Measurements from ENCODE around the gene HOXA11.

HOXA11 gene

DNA sequence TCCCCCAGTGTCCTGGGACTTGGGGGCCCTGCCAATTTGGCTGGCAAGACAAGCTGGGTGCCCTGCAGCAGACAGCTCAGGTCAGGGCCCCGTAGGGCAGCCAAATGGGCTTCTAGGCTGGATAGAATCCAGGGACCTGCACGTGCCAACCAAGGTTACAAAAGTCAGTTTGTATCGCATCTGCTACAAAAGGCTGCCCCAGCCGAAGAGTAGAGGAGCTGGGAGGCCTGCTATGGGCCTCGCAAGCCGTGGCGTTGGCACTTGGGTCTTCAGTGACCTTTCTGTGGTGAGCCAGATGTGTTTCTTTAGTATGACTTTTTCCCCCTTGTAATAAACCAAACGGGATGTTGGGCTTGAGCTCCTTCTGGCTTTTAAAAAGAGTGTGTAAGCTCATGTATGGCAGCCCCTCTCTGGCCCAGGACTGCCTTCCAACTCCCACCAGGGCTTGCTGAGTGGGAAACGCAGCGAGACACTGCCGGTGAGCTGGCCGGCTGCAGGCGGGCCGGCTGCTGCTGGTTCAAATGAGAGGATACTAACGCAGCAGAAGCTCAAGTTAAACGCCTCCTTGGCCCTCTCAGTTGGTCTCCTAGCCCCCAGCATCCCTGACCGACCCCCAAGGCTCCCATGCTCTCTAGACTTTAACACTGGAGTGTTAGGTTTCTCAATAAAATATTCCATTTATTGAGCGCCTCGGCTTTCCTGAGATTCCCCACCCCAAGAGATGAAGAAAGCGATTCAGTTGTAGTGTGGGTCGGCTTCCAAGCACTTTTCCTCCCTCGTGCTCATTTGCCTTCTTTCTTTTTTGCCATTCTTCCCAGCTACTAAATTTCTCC, 7.9 kb downstream of the HOXA11 start:
- H3K27me3 ChIP-seq (ENCODE audit: low read depth): no peaks in the 10 kb centered on the region
- H3K36me3 ChIP-seq (replicated peaks): peaks cover 9% of the 10 kb centered on the region
- no peak overlapping the region for H3K4me3 ChIP-seq
- in situ Hi-C loops (cut with MboI; ENCODE audit: low sequenced_read_pairs): no loop called here
- H3K4me1 ChIP-seq: peaks cover 23% of the 10 kb centered on the region
- DNase-seq (ENCODE audit: low spot score in 2 of 2): peak in 1 of 2 experiments; percentile 6
- no peaks in the 10 kb centered on the region for H3K9me3 ChIP-seq

DNA sequence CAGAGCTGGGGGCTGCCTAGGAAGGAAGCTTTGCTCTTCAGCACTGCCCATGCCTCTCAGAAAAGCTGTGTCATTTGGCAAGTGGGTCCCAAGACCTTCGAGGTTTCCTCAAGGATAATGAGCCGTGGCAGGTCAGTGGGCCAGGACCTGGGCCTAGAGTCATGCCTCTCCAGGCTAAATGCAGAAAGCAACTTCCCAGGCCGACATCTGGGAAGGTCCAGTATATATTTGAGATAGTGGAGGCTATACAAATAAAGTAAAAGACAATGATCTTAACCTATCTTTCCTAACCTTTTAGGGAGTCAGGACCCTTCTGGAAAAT, 8.5 kb downstream of the HOXA11 start:
- H3K4me1 ChIP-seq: peaks cover 23% of the 10 kb centered on the region
- DNase-seq (ENCODE audit: low spot score in 2 of 2): peak in 1 of 2 experiments; percentile 6
- no peaks in the 10 kb centered on the region for H3K27me3 ChIP-seq (ENCODE audit: low read depth)
- H3K9me3 ChIP-seq: no peaks in the 10 kb centered on the region
- in situ Hi-C loops (cut with MboI; ENCODE audit: low sequenced_read_pairs): no loop called here
- peaks cover 10% of the 10 kb centered on the region for H3K36me3 ChIP-seq (replicated peaks)
- no peak overlapping the region for H3K4me3 ChIP-seq

DNA sequence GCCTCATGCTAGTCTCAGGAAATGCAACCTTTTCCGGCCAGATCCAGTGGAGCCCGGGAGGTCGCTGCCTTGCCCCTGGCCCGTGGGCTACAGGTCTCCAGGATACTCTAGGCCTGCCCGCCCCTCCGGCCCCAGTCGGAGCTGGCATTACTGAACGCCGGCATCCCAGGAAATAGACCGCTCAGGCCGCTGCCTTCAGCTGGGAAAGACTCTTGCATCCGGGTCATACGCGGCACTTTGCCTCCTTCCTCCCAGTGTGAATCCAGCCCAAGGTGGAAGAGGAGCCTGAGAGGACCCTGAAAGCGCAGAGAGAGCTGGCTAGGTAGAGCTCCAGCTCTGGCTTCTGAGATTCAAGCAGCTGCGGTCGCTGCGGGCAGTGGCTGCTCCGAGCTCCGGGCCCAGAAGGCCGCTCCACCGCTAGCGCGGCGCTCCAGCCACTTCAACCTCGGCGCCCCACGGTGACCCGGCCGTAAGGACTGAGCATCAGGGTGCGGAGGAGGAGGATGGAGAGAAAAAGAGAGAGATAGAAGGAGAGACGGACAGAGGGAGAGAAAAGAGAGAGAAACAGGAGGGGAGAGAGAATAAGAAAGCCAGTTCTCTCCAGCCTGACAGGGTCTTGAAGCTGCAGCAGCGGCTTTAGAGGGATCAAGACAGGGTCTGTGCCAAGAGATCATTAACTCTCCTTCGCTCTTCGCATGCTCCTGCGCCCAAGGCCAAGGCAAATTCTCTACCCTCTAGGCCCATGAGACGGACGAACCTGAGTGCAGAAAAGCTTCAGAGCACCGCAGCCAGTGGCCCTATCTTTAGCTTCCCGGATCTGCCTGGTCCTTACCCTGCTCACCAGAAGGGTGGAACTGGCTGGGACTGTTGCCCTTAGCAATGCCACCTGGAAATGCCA, 9.2 kb downstream of the HOXA11 start:
- Histone ChIP-seq H3K4me3 (no peak overlapping the region), H3K36me3 (replicated peaks) (peaks cover 11% of the 10 kb centered on the region), H3K27me3 (ENCODE audit: low read depth) (no peaks in the 10 kb centered on the region), H3K4me1 (peaks cover 23% of the 10 kb centered on the region), H3K9me3 (no peaks in the 10 kb centered on the region)
- in situ Hi-C loops (cut with MboI; ENCODE audit: low sequenced_read_pairs): no loop called here
- no peak for DNase-seq (ENCODE audit: low spot score in 2 of 2)

DNA sequence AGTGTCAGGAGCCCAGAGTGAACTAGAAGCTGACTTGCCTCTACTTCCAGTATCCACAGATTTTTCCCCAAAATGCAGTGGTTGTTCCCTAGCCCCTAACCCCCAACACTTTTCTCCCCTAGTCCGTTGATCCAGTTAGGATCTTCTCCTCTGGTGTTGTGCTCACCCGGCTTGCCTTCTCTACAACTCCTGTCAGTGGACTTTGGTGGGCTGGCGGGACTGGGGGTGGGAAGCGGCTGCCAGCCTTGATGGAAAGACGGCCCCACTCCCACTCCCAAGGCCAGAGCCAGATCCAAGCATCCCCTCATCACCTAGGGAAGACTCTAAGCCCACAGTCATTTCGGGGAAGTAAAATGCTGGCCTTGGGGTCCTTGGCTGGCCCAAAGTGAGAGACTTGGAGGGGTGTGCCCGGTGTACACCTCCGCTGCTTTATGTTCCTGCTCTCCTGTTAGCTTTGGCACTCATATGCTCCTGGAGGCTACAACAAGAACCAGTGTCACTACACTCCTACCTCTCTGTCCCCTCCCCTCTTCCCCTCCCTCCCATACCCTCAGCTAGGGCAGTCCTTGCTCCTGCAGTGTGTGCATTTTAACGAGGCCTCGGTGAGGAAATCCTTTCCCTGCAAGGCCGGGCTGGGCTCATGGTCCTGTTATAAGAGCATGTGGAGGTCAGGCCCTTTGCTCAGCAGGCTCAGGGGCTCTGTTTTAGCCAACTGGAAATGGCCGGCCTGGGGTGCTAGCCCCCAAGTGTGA, 10.0 kb downstream of the HOXA11 start:
- peak in 1 of 2 experiments; percentile 71 for DNase-seq (ENCODE audit: low spot score in 2 of 2)
- H3K4me3 ChIP-seq: peak overlapping the region; percentile 70; the same call in 1 of the 2 replicates
- H3K9me3 ChIP-seq: no peaks in the 10 kb centered on the region
- peaks cover 11% of the 10 kb centered on the region for H3K36me3 ChIP-seq (replicated peaks)
- peaks cover 16% of the 10 kb centered on the region for H3K4me1 ChIP-seq
- H3K27me3 ChIP-seq (ENCODE audit: low read depth): no peaks in the 10 kb centered on the region
- in situ Hi-C loops (cut with MboI; ENCODE audit: low sequenced_read_pairs): loop anchor here (25.0 kb wide), 1 partner anchor 963 kb away; the partner anchor contains the start of genes CBX3 and HNRNPA2B1

DNA sequence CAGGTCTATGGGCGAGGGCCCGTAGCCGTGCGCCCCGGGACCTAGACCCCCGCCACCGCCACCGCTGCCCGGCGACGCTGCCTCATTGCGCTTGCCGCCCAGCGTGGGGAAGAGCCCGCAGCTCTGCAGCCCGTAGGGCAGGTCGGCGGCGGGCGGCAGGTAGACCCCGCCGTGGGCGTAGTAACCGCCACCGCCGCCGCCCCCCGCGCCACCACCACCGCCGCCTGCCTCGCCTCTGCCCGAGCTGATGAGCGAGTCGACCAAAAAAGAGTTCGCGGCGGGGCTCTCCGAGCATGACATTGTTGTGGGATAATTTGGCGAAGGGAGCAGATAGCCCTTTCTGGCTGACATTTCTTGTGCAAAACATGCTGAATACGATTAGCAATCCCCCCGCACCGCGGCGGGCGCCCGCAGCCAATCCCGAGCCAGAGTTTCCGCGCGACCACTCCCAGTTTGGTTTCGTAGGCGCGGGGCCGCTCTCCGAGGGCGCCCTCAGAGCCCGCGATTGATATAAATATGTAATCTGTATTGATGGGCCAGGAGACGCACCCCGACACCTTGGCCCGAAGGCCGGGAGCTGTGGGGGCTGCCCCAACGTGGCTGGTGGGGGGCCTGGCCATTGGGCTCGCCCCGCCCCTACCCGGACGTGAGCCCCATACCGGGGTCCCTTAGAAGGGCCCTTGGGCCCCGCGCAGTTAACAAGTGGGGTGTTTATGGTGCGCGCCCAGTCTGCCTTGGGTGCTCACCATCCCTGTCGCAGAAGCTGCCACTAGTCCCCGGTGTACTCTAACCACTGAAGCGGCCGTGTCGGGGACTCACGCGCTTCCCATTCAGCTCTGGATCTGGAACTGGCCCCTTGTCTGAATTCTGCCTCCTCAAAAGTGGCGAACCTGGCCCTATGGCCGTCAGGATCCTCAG, 10.8 kb downstream of the HOXA11 start, which contains the start of gene HOXA10:
Gene HOXA10, minus strand, starts transcription at position 365 of the 918 bp plus-strand sequence. Its CDS starts 14 bp downstream, at position 351.
- in situ Hi-C loops (cut with MboI; ENCODE audit: low sequenced_read_pairs): loop anchor here (25.0 kb wide), 1 partner anchor 962 kb away; the partner anchor contains the start of genes CBX3 and HNRNPA2B1
- peak; percentile 68 to 83 for DNase-seq (ENCODE audit: low spot score in 2 of 2)
- H3K4me1 ChIP-seq: peaks cover 11% of the 10 kb centered on the region
- peaks cover 15% of the 10 kb centered on the region for H3K36me3 ChIP-seq (replicated peaks)
- peak within 1 kb of the TSS; percentile 70 for H3K4me3 ChIP-seq
- H3K9me3 ChIP-seq: no peaks in the 10 kb centered on the region
- H3K27me3 ChIP-seq (ENCODE audit: low read depth): no peaks in the 10 kb centered on the region

DNA sequence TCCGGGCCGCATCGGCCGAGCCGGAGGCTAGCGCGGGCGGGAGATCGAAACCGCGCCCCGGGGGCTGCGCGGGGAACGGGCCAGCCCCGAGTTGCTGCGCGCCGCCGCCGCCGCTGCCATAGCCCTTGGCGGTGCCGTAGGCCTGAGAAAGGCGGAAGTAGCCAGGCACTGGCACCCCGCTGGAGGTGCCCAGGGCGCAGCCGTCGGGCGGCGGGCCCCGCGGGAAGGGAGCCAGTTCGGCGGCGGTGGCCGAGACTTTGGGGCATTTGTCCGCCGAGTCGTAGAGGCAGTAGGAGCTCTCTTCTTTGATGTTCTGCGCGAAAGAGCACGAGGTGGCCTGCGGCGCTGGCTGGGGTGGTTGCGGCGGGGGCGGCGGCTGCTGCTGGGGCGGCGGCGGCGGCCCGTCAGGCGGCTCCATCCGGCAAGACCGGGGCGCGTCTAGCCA, 11.5 kb downstream of the HOXA11 start:
- Histone ChIP-seq H3K9me3 (no peaks in the 10 kb centered on the region), H3K36me3 (replicated peaks) (peaks cover 22% of the 10 kb centered on the region), H3K4me3 (peak overlapping the region; percentile 70), H3K4me1 (peaks cover 11% of the 10 kb centered on the region), H3K27me3 (ENCODE audit: low read depth) (no peaks in the 10 kb centered on the region)
- in situ Hi-C loops (cut with MboI; ENCODE audit: low sequenced_read_pairs): loop anchor here (25.0 kb wide), 1 partner anchor 961 kb away; the partner anchor contains the start of genes CBX3 and HNRNPA2B1
- peak in 1 of 2 experiments; percentile 39 for DNase-seq (ENCODE audit: low spot score in 2 of 2)

DNA sequence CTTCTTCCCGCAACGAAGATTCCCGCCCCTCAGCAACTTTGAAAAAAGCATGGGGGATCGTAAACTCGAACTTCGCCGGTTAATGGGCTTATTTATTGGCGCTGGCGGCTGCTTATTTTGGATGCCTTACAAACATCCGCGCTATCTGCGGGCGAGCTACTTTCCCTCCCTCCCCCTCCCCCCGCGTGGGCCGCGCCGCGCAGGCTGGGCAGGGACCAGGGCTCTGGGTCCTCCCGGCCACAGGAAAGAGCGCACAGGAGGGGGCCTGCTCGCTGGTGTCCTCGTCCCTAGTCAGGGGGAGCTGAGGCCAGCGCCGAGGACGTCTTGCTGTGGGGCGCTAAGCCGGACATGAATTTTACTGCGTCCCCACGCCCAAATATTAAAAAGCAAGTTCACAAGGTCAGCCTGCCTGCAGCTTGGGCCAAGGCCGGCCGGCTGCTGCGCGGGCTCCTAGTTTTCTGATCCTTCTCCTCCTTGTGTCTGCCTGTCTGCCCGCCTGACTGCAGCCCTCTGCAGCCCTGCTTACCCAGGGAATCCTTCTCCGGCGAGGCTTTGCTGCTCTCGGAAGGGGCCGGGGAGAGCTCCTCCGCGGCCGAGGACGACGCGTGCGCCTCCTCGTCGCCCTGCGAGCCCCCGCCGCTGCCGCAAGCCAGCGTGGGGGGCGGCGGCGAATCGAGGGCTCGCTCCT, 12.1 kb downstream of the HOXA11 start:
- H3K4me3 ChIP-seq: peak overlapping the region; percentile 70
- peak in 1 of 2 experiments; percentile 76 for DNase-seq (ENCODE audit: low spot score in 2 of 2)
- no peaks in the 10 kb centered on the region for H3K27me3 ChIP-seq (ENCODE audit: low read depth)
- peaks cover 24% of the 10 kb centered on the region for H3K36me3 ChIP-seq (replicated peaks)
- peaks cover 11% of the 10 kb centered on the region for H3K4me1 ChIP-seq
- in situ Hi-C loops (cut with MboI; ENCODE audit: low sequenced_read_pairs): loop anchor here (25.0 kb wide), 1 partner anchor 961 kb away; the partner anchor contains the start of genes CBX3 and HNRNPA2B1
- H3K9me3 ChIP-seq: no peaks in the 10 kb centered on the region

DNA sequence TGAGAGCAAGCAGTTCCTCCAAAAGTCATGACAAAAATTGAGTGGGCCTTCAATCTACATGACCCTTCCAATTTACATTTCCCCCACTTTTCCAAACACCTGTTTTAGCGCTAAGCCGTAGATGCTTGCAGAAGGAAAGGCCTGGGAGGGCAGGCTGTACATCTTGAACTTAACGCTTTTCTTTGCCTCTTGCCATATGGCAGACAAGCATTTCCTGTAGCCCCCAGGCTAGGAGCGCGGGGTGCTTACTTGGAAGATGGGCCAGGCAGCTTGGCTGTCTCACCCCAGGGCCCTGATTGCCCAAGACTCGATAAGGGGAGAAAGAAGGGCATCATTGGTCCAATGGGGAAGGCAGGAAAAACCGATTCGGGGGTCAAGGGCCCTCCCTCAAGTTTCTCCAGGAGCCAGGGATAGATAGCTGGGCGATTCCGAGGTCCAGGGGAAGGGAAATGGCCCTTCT, 12.7 kb downstream of the HOXA11 start:
- peaks cover 9% of the 10 kb centered on the region for H3K4me1 ChIP-seq
- H3K27me3 ChIP-seq (ENCODE audit: low read depth): no peaks in the 10 kb centered on the region
- peak overlapping the region; percentile 70 for H3K4me3 ChIP-seq
- peaks cover 29% of the 10 kb centered on the region for H3K36me3 ChIP-seq (replicated peaks)
- peak; percentile 42 to 49 for DNase-seq (ENCODE audit: low spot score in 2 of 2)
- H3K9me3 ChIP-seq: no peaks in the 10 kb centered on the region
- in situ Hi-C loops (cut with MboI; ENCODE audit: low sequenced_read_pairs): loop anchor here (25.0 kb wide), 1 partner anchor 960 kb away; the partner anchor contains the start of genes CBX3 and HNRNPA2B1

DNA sequence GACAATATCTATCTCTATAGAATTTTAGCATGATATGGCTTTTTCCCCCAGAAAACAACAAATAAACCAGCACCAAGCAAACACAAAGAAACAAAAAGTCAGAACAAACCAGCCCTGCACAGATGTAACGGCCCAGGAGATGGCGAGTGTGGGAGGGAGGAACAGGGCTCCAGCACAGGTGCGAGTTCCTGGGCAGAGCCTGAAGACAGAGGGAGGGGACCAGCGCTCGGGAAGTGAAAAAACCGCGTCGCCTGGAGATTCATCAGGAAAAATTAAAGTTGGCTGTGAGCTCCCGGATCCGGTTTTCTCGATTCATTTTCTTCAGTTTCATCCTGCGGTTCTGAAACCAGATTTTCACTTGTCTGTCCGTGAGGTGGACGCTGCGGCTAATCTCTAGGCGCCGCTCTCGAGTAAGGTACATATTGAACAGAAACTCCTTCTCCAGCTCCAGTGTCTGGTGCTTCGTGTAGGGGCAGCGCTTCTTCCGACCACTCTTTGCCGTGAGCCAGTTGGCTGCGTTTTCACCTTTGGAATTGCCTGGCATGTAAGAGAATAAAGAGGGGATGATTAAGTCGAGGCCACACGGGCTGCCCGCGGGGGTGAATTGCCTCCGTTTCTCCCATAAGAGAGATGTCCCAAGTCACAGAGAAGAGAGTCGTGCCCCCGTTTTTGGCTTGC, 13.3 kb downstream of the HOXA11 start:
- in situ Hi-C loops (cut with MboI; ENCODE audit: low sequenced_read_pairs): loop anchor here (25.0 kb wide), 1 partner anchor 959 kb away; the partner anchor contains the start of genes CBX3 and HNRNPA2B1
- H3K9me3 ChIP-seq: no peaks in the 10 kb centered on the region
- H3K4me1 ChIP-seq: peaks cover 9% of the 10 kb centered on the region
- H3K27me3 ChIP-seq (ENCODE audit: low read depth): no peaks in the 10 kb centered on the region
- H3K36me3 ChIP-seq (replicated peaks): peaks cover 29% of the 10 kb centered on the region
- peak; percentile 58 to 63 for DNase-seq (ENCODE audit: low spot score in 2 of 2)
- peak overlapping the region; percentile 70 for H3K4me3 ChIP-seq

DNA sequence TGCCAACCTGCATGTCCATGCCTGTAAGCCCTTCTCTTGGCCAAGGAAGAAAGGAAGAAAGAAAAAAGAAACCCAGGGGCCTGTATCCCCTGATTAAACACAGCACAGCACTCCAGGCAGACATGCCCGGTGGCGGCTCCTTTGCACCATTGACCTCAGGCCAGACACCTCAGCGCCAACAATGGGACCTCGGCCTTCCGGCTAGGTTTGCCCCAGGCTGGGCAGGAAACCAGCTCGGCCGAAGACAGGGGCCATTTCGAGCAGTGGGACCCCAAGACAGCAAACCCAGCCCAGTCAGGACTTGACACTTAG, 13.8 kb downstream of the HOXA11 start:
- peaks cover 29% of the 10 kb centered on the region for H3K36me3 ChIP-seq (replicated peaks)
- in situ Hi-C loops (cut with MboI; ENCODE audit: low sequenced_read_pairs): loop anchor here (25.0 kb wide), 1 partner anchor 959 kb away; the partner anchor contains the start of genes CBX3 and HNRNPA2B1
- H3K4me1 ChIP-seq: peaks cover 9% of the 10 kb centered on the region
- peak in 1 of 2 experiments; percentile 72 for DNase-seq (ENCODE audit: low spot score in 2 of 2)
- no peaks in the 10 kb centered on the region for H3K9me3 ChIP-seq
- peak overlapping the region; percentile 70 for H3K4me3 ChIP-seq
- H3K27me3 ChIP-seq (ENCODE audit: low read depth): no peaks in the 10 kb centered on the region
